Heart left ventricle (tissue), 16 donors: ENCODE measurements around the gene CEMIP2. TPM values are rescaled to one million over a fixed set of nuclear protein-coding genes. Genes with fewer than 3 reads are reported as not detected.
A peak's percentile ranks its signal among the peaks of the same experiment; 100 is the strongest.

Experiments
- ATAC-seq, 4 donors: fragments of 200-7000 bp; cut with Tn5 transposase; one replicate each; pipeline ENCODE4 v1.9.1; 2020 to 2022; ENCODE audit warnings: moderate library complexity in 4 of 4, mild to moderate bottlenecking in 3 of 4, moderate number of reproducible peaks in 1 of 4
- DNase-seq, 5 donors: peaks; one replicate each; pipeline ENCODE4 v3.0.0-alpha.2; 2020
- H3K27ac ChIP-seq, 12 donors: fragments of 200-600 bp; sonication (generic) in 4 of 12; one replicate each; pipeline versions ENCODE4 v1.5.0 to v1.8.0; 2016 to 2022; ENCODE audit warnings: mild to moderate bottlenecking in 2 of 12
- H3K27me3 ChIP-seq, 9 donors: fragments of 200-600 bp; sonication (generic) in 2 of 9; one replicate each; pipeline versions ENCODE4 v1.5.1 to v1.8.0; 2016 to 2022; ENCODE audit warnings: mild to moderate bottlenecking in 3 of 9
- H3K36me3 ChIP-seq, 9 donors: fragments of 200-600 bp; sonication (generic) in 2 of 9; one replicate each; pipeline versions ENCODE4 v1.5.0 to v1.8.0; 2018 to 2022; ENCODE audit warnings: mild to moderate bottlenecking in 2 of 9
- H3K4me1 ChIP-seq, 12 donors: fragments of 200-600 bp; sonication (generic) in 4 of 12; one replicate each; pipeline versions ENCODE4 v1.5.0 to v1.8.0; 2016 to 2022; ENCODE audit warnings: mild to moderate bottlenecking in 3 of 12
- H3K4me3 ChIP-seq, 12 donors: fragments of 200-600 bp; sonication (generic) in 4 of 12; one replicate each; pipeline versions ENCODE4 v1.5.0 to v1.8.0; 2017 to 2022; ENCODE audit warnings: mild to moderate bottlenecking in 9 of 12, moderate library complexity in 4 of 12
- H3K9me3 ChIP-seq, 12 donors: fragments of 200-600 bp; sonication (generic) in 4 of 12; one replicate each; pipeline versions ENCODE4 v1.5.0 to v1.8.0; 2016 to 2022; ENCODE audit warnings: mild to moderate bottlenecking in 1 of 12
- CTCF ChIP-seq, 12 donors: fragments of 200-600 bp; sonication (generic) in 4 of 12; IDR thresholded peaks; one replicate each; pipeline versions ENCODE4 v1.5.0 to v1.8.0; 2018 to 2022; ENCODE audit warnings: antibody characterized with exemption in 12 of 12, mild to moderate bottlenecking in 5 of 12
- POLR2A ChIP-seq, 2 donors: fragments of 450-650 bp; IDR thresholded peaks; one replicate each; pipeline ENCODE4 v1.6.1; 2017; ENCODE audit warnings: antibody characterized with exemption in 2 of 2, mild to moderate bottlenecking in 2 of 2, moderate library complexity in 2 of 2
- WGBS, 4 donors: extraction: QIAGEN DNeasy Blood & Tissue Kit in 2 of 4; methylation state at CpG; one replicate each; pipeline versions ENCODE4 v1.1.5 to v1.1.7; 2013 to 2018; 5-methylcytosine and 5-hydroxymethylcytosine counted together
- intact Hi-C, 10 donors: fragments of 100-400 bp; cut with DNase I; formaldehyde crosslinking; loops; one replicate each; pipeline versions ENCODE4 v1.11.1 to v1.14.2; 2022
- polyA plus RNA-seq, 2 donors: library from polyadenylated mRNA; stranded (reverse); fragments of 200-250 nt; gene quantifications; one replicate each; pipeline ENCODE4 v1.2.3, GENCODE V29; 2013
- total RNA-seq, 9 donors: library from RNA; depleted of rRNA in 2 of 9; stranded (reverse); fragments of >200 nt in 2 of 9; fragmentation: NEBNext Ultra II Directional in 3 of 9; extraction: Animal tissue kit (Norgen Biotek cat#: 25700) in 3 of 9; gene quantifications; one replicate each; pipeline versions ENCODE4 v1.1.0 to v1.2.4, GENCODE V29; 2016 to 2023
- donor health status: ischemic (EF 13 %, LVEDD 7.1; RV severe dilation, severe dysfunction).
- donor health status: healthy with polysubstance abuse.
- donor health status: DM: no; HTN: yes; CAD: no.
- donor health status: DM: no; HTN: no; CAD: no.
- donor health status: ischemic (EF 25% LVEDD 6.9; RV normal size, moderate dysfunction).
- donor health status: ischemic (EF 25% LVEDD 5.7; RV mildly dilated, moderate dysfunction).
- donor health status: healthy.
- donor health status: DM: yes; HTN: yes; CAD: no.
- donor health status: ischemic (EF 35%, LVEDD 5.7; RV mildly dilated, moderate dysfunction).
- donor health status: nonischemic (EF 11% LVEDD 7.7; RV severe dilation, severe dysfunction).
- donor health status: DM: yes; HTN: yes; CAD: no.
- donor health status: PGD.
- donor health status: ischemic (EF 29% LVEDD 5.4; RV normal size, mild dysfunction).
- donor health status: nonischemic (EF 23%, LVEDD 6.1; RV moderate dilation, normal function).

The CEMIP2 gene
- total and polyA plus RNA-seq, 11 donors: 5.8 to 49.3 (median 7.4) TPM

- TF ChIP-seq CTCF (IDR thresholded peaks at IDR 0.05) (no peak), POLR2A (IDR thresholded peaks at IDR 0.05) (no peak)
- intact Hi-C loops: loop anchor here in 1 of 10 donors (10.0 kb wide), 1 partner anchor 58 kb away; no protein-coding TSS in a partner anchor
- Histone ChIP-seq H3K36me3 (no peaks in the 10 kb centered on the region), H3K27me3 (no peaks in the 10 kb centered on the region), H3K4me3 (peak overlapping the region in 2 of 12 donors; percentile 1 to 10), H3K27ac (peak overlapping the region in 9 of 12 donors; percentile 9 to 88 (median 36)), H3K4me1 (peaks cover 0 to 63% (median 11%) of the 10 kb centered on the region in 12 donors), H3K9me3 (no peaks in the 10 kb centered on the region)
- DNase-seq (peak; percentile 83 to 87 (median 84)), ATAC-seq (peak in 3 of 4 donors; percentile 80 to 95 (median 88))
- 28 to 40% (median 36%) methylated on average over 7 of the region's 7 CpGs for WGBS, 4 donors
Observed at GRCh38 chr9:71647094-71647591, 121.2 kb downstream of the CEMIP2 start.

GRCh38 chr9:71646131-71646530, 122.2 kb downstream of the CEMIP2 start:
- intact Hi-C loops: loop anchor here in 1 of 10 donors (10.0 kb wide), 1 partner anchor 59 kb away; no protein-coding TSS in a partner anchor
- DNase-seq (no peak), ATAC-seq (no peak)
- H3K27ac ChIP-seq: peak overlapping the region in 2 of 12 donors; percentile 31 to 88
- no peaks in the 10 kb centered on the region for H3K27me3 ChIP-seq
- no peak for TF ChIP-seq CTCF (IDR thresholded peaks at IDR 0.05)
- TF ChIP-seq POLR2A (IDR thresholded peaks at IDR 0.05): no peak
- H3K4me1 ChIP-seq: peaks cover 0 to 64% (median 11%) of the 10 kb centered on the region in 12 donors
- no peak overlapping the region for H3K4me3 ChIP-seq
- 84 to 92% (median 86%) methylated on average over 1 of the region's 1 CpG for WGBS, 4 donors
- H3K9me3 ChIP-seq: no peaks in the 10 kb centered on the region
- no peaks in the 10 kb centered on the region for H3K36me3 ChIP-seq

GRCh38 chr9:71644819-71645362, 123.4 kb downstream of the CEMIP2 start:
- no peak for TF ChIP-seq CTCF (IDR thresholded peaks at IDR 0.05)
- no peak for TF ChIP-seq POLR2A (IDR thresholded peaks at IDR 0.05)
- intact Hi-C loops: loop anchor here in 1 of 10 donors (10.0 kb wide), 1 partner anchor 60 kb away; no protein-coding TSS in a partner anchor
- Histone ChIP-seq H3K36me3 (no peaks in the 10 kb centered on the region), H3K4me3 (no peak overlapping the region), H3K27ac (peak overlapping the region in 1 of 12 donors; percentile 88), H3K27me3 (no peaks in the 10 kb centered on the region), H3K9me3 (no peaks in the 10 kb centered on the region), H3K4me1 (peaks cover 0 to 73% (median 11%) of the 10 kb centered on the region in 12 donors)
- DNase-seq (no peak), ATAC-seq (no peak)
- 77 to 85% (median 81%) methylated on average over 1 of the region's 1 CpG for WGBS, 4 donors

GRCh38 chr9:71643330-71643729, 125.0 kb downstream of the CEMIP2 start:
- intact Hi-C loops: loop anchor here in 1 of 10 donors (10.0 kb wide), 1 partner anchor 61 kb away; no protein-coding TSS in a partner anchor
- WGBS, 4 donors: 69 to 78% (median 72%) methylated on average over 2 of the region's 2 CpGs
- DNase-seq (no peak), ATAC-seq (no peak)
- Histone ChIP-seq H3K9me3 (no peaks in the 10 kb centered on the region), H3K27ac (peak overlapping the region in 3 of 12 donors; percentile 10 to 88 (median 25)), H3K4me1 (peaks cover 0 to 81% (median 11%) of the 10 kb centered on the region in 12 donors), H3K4me3 (no peak overlapping the region), H3K36me3 (no peaks in the 10 kb centered on the region), H3K27me3 (no peaks in the 10 kb centered on the region)
- TF ChIP-seq CTCF (IDR thresholded peaks at IDR 0.05): no peak
- TF ChIP-seq POLR2A (IDR thresholded peaks at IDR 0.05): no peak
